Testis (tissue), 2 donors: ENCODE data around the gene KIF1A.

Source experiments
- POLR2A ChIP-seq: fragments of 450-650 bp; IDR thresholded peaks from one replicate; pipeline ENCODE4 v1.6.1; 2017; ENCODE audit warnings: antibody characterized with exemption, mild to moderate bottlenecking, moderate library complexity
- TF ChIP-seq, protein P1 (sequence below), 3 experiments: fragments of 450-650 bp in 2 of 3; fragments of 200-600 bp in 1 of 3; sonication (generic) in 1 of 3; IDR thresholded peaks; one replicate each; pipeline ENCODE4 v1.5.1; 2016 to 2019; ENCODE audit warnings: antibody characterized with exemption in 3 of 3, mild to moderate bottlenecking in 2 of 3, moderate library complexity in 1 of 3

DNA sequence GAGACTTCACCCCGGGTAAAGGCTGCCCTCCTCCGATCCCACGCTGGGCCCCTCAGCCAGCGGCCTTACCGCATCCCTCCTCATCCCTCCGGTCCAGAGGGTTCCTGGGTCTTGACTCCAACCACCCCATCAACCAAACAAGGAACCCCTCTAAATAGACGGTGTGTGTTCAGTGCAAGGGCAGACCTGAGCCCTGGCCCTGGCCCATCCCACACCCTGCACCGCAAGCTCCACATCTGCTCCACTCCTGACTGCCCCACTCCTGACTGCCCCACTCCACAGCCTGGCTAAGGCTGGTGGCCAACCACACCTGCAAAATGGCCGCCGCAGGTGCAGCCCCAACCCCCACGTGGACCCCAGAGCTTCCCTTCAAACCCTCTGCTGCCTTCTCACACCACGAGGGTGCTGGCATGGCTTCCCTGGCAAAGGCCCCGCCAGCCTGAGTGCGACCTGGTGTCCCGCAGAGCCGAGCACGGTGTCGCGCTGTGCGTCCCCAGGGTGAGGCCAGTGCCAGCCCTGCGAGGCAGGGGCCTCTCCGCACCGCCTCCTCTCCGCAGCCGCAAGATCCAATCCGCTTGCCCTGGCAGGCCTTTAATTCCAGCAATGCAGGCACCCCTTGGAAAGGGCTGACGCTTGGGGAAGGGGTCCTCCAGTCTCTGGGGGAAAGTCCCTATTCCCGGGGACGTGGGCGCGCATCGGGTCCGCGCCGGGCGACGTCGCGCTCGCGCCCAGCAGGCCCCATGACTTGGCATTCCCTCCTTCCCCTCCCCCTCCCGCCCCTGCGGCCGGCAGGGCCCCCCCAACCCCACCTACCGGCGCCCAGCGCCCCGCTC, 1.5 kb downstream of the KIF1A start:
- TF ChIP-seq POLR2A = no peak
- TF ChIP-seq, protein P1, sequence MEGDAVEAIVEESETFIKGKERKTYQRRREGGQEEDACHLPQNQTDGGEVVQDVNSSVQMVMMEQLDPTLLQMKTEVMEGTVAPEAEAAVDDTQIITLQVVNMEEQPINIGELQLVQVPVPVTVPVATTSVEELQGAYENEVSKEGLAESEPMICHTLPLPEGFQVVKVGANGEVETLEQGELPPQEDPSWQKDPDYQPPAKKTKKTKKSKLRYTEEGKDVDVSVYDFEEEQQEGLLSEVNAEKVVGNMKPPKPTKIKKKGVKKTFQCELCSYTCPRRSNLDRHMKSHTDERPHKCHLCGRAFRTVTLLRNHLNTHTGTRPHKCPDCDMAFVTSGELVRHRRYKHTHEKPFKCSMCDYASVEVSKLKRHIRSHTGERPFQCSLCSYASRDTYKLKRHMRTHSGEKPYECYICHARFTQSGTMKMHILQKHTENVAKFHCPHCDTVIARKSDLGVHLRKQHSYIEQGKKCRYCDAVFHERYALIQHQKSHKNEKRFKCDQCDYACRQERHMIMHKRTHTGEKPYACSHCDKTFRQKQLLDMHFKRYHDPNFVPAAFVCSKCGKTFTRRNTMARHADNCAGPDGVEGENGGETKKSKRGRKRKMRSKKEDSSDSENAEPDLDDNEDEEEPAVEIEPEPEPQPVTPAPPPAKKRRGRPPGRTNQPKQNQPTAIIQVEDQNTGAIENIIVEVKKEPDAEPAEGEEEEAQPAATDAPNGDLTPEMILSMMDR (IDR thresholded peaks at IDR 0.05) = no peak
